ENCODE data around the gene LY6G6C.
A peak's percentile ranks its signal among the peaks of the same experiment; 100 is the strongest.

The LY6G6C gene

GRCh38 chr6:31706599-31706998 lies 14.9 kb downstream of the LY6G6C start, which contains the start of gene LY6G6F:
LY6G6F (plus strand) TSS chr6:31706866; CDS start chr6:31706907, 41 bp downstream.
- no peak within 1 kb of the TSS for H3K27ac ChIP-seq (ENCODE audit: poor library complexity, severe bottlenecking)
- no peaks in the 10 kb centered on the region; the same call in 1 of the 2 replicates for H3K36me3 ChIP-seq (ENCODE audit: low read depth)
- no peak for TF ChIP-seq CTCF (IDR thresholded peaks at IDR 0.05; ENCODE audit: poor library complexity, severe bottlenecking)
- H3K27me3 ChIP-seq (ENCODE audit: insufficient read depth, poor library complexity, severe bottlenecking) = no peaks in the 10 kb centered on the region
- no peak within 1 kb of the TSS for H3K4me3 ChIP-seq (ENCODE audit: severe bottlenecking)
- no peaks in the 10 kb centered on the region for H3K9me3 ChIP-seq (ENCODE audit: severe bottlenecking)
- no peak for ATAC-seq (ENCODE audit: low read depth)
- peaks cover 5% of the 10 kb centered on the region for H3K4me1 ChIP-seq (ENCODE audit: insufficient read depth, poor library complexity, severe bottlenecking)
- no peak for DNase-seq (ENCODE audit: low spot score)

- H3K9me3 ChIP-seq (ENCODE audit: severe bottlenecking) = no peaks in the 10 kb centered on the region
- H3K27me3 ChIP-seq (ENCODE audit: insufficient read depth, poor library complexity, severe bottlenecking) = no peaks in the 10 kb centered on the region
- no peak overlapping the region for H3K4me3 ChIP-seq (ENCODE audit: severe bottlenecking)
- no peak for TF ChIP-seq CTCF (IDR thresholded peaks at IDR 0.05; ENCODE audit: poor library complexity, severe bottlenecking)
- no peak for ATAC-seq (ENCODE audit: low read depth)
- no peaks in the 10 kb centered on the region; the same call in 1 of the 2 replicates for H3K36me3 ChIP-seq (ENCODE audit: low read depth)
- no peaks in the 10 kb centered on the region for H3K4me1 ChIP-seq (ENCODE audit: insufficient read depth, poor library complexity, severe bottlenecking)
- DNase-seq (ENCODE audit: low spot score) = no peak
- H3K27ac ChIP-seq (ENCODE audit: poor library complexity, severe bottlenecking) = no peak overlapping the region
Observed at GRCh38 chr6:31705931-31706330, 15.6 kb downstream of the LY6G6C start.

GRCh38 chr6:31702819-31703716 lies 18.5 kb downstream of the LY6G6C start, which contains the start of gene ABHD16A:
ABHD16A (minus strand) TSS chr6:31703324; CDS start chr6:31703281, 43 bp downstream.
- DNase-seq (ENCODE audit: low spot score) = peak; percentile 98
- no peaks in the 10 kb centered on the region for H3K4me1 ChIP-seq (ENCODE audit: insufficient read depth, poor library complexity, severe bottlenecking)
- H3K9me3 ChIP-seq (ENCODE audit: severe bottlenecking) = no peaks in the 10 kb centered on the region
- peak within 1 kb of the TSS; percentile 88 for H3K4me3 ChIP-seq (ENCODE audit: severe bottlenecking)
- peaks cover 17% of the 10 kb centered on the region for H3K36me3 ChIP-seq (ENCODE audit: low read depth)
- H3K27ac ChIP-seq (ENCODE audit: poor library complexity, severe bottlenecking) = peak within 1 kb of the TSS; percentile 53
- ATAC-seq (ENCODE audit: low read depth) = peak; percentile 93
- no peaks in the 10 kb centered on the region for H3K27me3 ChIP-seq (ENCODE audit: insufficient read depth, poor library complexity, severe bottlenecking)
- no peak for TF ChIP-seq CTCF (IDR thresholded peaks at IDR 0.05; ENCODE audit: poor library complexity, severe bottlenecking)

GRCh38 chr6:31702405-31702818 lies 19.1 kb downstream of the LY6G6C start:
- peak; percentile 5; the same call in 2 of the 3 replicates for ATAC-seq (ENCODE audit: low read depth)
- Histone ChIP-seq H3K27me3 (ENCODE audit: insufficient read depth, poor library complexity, severe bottlenecking) (no peaks in the 10 kb centered on the region), H3K27ac (ENCODE audit: poor library complexity, severe bottlenecking) (peak overlapping the region; percentile 53), H3K9me3 (ENCODE audit: severe bottlenecking) (no peaks in the 10 kb centered on the region), H3K36me3 (ENCODE audit: low read depth) (peaks cover 17% of the 10 kb centered on the region), H3K4me1 (ENCODE audit: insufficient read depth, poor library complexity, severe bottlenecking) (no peaks in the 10 kb centered on the region), H3K4me3 (ENCODE audit: severe bottlenecking) (peak overlapping the region; percentile 88)
- TF ChIP-seq CTCF (IDR thresholded peaks at IDR 0.05; ENCODE audit: poor library complexity, severe bottlenecking) = no peak
- DNase-seq (ENCODE audit: low spot score) = no peak

Data from RWPE2 (cell line).